Body of pancreas (tissue), 4 donors: Measurements from ENCODE around the gene CBX6.

Experiments used
- CTCF ChIP-seq, 7 experiments: fragments of 450-650 bp in 4 of 7; fragments of 200-600 bp in 3 of 7; sonication (generic) in 3 of 7; IDR thresholded peaks; one replicate each; pipeline ENCODE4 v1.5.1; 2016 to 2019; ENCODE audit warnings: antibody characterized with exemption in 7 of 7
- POLR2A ChIP-seq, 3 donors: fragments of 450-650 bp; IDR thresholded peaks; one replicate each; pipeline ENCODE4 v1.6.1; 2016; ENCODE audit warnings: antibody characterized with exemption in 3 of 3, mild to moderate bottlenecking in 2 of 3

DNA sequence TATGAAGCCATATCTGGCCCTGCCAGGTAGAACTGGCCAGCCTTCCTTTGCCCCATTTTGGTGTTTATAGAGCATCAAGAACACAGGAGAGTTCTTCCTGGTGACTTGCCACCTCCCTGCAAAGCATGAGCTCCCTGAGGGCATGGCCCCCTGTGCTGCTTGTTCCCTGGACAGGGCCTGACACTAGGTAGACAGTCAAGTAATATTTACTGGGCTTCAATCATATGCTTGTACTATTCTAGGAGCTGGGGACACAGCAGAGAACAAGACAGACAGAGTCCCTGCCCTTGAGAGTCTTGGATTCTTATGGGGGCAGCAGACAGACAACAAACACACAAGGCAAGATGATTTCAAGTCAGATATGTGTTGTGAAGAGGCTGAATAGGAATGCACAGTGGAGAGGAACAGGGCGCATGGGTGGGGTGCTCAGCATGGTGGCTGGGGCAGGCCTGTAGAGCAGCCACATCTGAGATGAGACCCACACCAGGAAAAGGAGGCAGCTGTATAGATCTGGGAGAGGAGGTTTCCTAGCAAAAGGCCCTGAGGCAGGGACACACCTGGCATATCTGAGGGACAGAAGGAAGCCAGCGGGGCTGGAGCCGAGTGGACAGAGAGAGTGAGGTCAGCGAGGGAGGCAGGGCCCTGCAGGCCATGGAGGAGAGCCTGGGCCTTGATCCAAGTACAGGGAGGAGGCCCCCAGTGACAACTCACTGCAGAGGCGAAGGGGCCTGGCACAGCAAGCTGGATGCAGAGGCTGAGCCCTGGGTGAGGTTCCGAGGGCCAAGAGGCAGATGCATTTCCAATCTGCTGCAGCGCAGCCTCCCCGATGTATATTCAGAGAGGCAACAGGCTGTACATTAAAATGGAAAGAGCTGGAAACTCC, 10.2 kb upstream of the CBX6 start:
- TF ChIP-seq CTCF (IDR thresholded peaks at IDR 0.05) (no peak), POLR2A (IDR thresholded peaks at IDR 0.05) (no peak)
